Upper lobe of left lung (tissue), 4 donors: ENCODE measurements around the gene GATB.

Experiments
- CTCF ChIP-seq, 6 experiments: fragments of 450-650 bp in 4 of 6; fragments of 200-600 bp in 2 of 6; sonication (generic) in 2 of 6; IDR thresholded peaks; one replicate each; pipeline ENCODE4 v1.5.1; 2016 to 2019; ENCODE audit warnings: antibody characterized with exemption in 6 of 6
- POLR2A ChIP-seq, 4 donors: fragments of 450-650 bp; IDR thresholded peaks; one replicate each; pipeline ENCODE4 v1.5.1; 2016 to 2017; ENCODE audit warnings: antibody characterized with exemption in 4 of 4, mild to moderate bottlenecking in 2 of 4
- POLR2AphosphoS5 ChIP-seq, 2 donors: sonication (generic); formaldehyde crosslinking; IDR thresholded peaks; one replicate each; pipeline ENCODE4 v1.5.1; 2017; ENCODE audit warnings: antibody characterized with exemption in 2 of 2

- TF ChIP-seq CTCF (IDR thresholded peaks at IDR 0.05) (no peak), POLR2A (IDR thresholded peaks at IDR 0.05) (no peak), POLR2AphosphoS5 (IDR thresholded peaks at IDR 0.05) (no peak)
Observed at GRCh38 chr4:151750156-151750555, 10.7 kb downstream of the GATB start.
